ENCODE results near the gene FSTL4. TPM values are rescaled to one million over a fixed set of nuclear protein-coding genes. Genes with fewer than 3 reads are reported as not detected.

FSTL4 gene
- total and polyA plus RNA-seq, 2 donors (not counting 1 experiment from before 2014, with no cell fraction given) = 0.31 to 6.7 TPM

GRCh38 chr5:133531594-133531993 is 80.7 kb downstream of the FSTL4 start:
- Histone ChIP-seq H3K4me3 (ENCODE audit: control extremely low read depth in 1 of 5, extremely low read depth in 1 of 5, insufficient read depth in 1 of 5, low read depth in 2 of 5, low read length in 4 of 5) (no peak overlapping the region), H2AFZ (ENCODE audit: insufficient read depth, low read depth, low read length, poor library complexity, severe bottlenecking) (no peak overlapping the region), H3K27ac (ENCODE audit: low read length in 2 of 2) (no peak overlapping the region), H3K79me2 (ENCODE audit: control insufficient read depth, insufficient read depth, low read length) (no peaks in the 10 kb centered on the region), H3K27me3 (replicated peaks in 1 of 4; ENCODE audit: control extremely low read depth in 1 of 4, control insufficient read depth in 3 of 4, insufficient read depth in 4 of 4, low read length in 3 of 4) (peaks cover 0 to 4% (median 1%) of the 10 kb centered on the region in 4 experiments), H4K20me1 (ENCODE audit: control insufficient read depth, insufficient read depth, low read length, poor library complexity, severe bottlenecking) (no peaks in the 10 kb centered on the region), H3K36me3 (replicated peaks in 1 of 2; ENCODE audit: control extremely low read depth in 1 of 2, control insufficient read depth in 1 of 2, extremely low read depth in 1 of 2, insufficient read depth in 2 of 2, low read length in 1 of 2) (no peaks in the 10 kb centered on the region), H3K9me3 (ENCODE audit: control extremely low read depth in 1 of 3, control insufficient read depth in 2 of 3, insufficient read depth in 1 of 3, low read length in 2 of 3) (no peaks in the 10 kb centered on the region), H3K4me2 (replicated peaks; ENCODE audit: low read depth, low read length, poor library complexity, severe bottlenecking) (no peak overlapping the region), H3K4me1 (ENCODE audit: control insufficient read depth in 2 of 2, insufficient read depth in 2 of 2, low read length in 2 of 2) (no peaks in the 10 kb centered on the region), H3K9ac (ENCODE audit: low read length) (no peak overlapping the region)
- no peaks in the 10 kb centered on the region for H3K4me1 Mint-ChIP-seq
- WGBS (ENCODE audit: insufficient coverage) = 92% methylated on average over 3 of the region's 4 CpGs
- H3K4me3 Mint-ChIP-seq = no peak overlapping the region
- TF ChIP-seq EZH2 (IDR thresholded peaks at IDR 0.05; ENCODE audit: borderline replicate concordance, insufficient read depth, low read depth, low read length, poor library complexity, severe bottlenecking) = no peak
- TF ChIP-seq CTCF (IDR thresholded peaks at IDR 0.05) = no peak
- no peak overlapping the region for H3K27ac Mint-ChIP-seq
- CTCF ChIA-PET = no interaction called here
- intact Hi-C loops (cut with micrococcal nuclease) = no loop called here
- ATAC-seq (ENCODE audit: low read depth) = no peak
- DNase-seq = no peak
- H3K27me3 Mint-ChIP-seq = peaks cover 5% of the 10 kb centered on the region
- no peaks in the 10 kb centered on the region for H3K9me3 Mint-ChIP-seq (ENCODE audit: insufficient read depth)
- POLR2A ChIA-PET = no interaction called here

- Histone ChIP-seq H3K36me3 (replicated peaks in 1 of 2; ENCODE audit: control extremely low read depth in 1 of 2, control insufficient read depth in 1 of 2, extremely low read depth in 1 of 2, insufficient read depth in 2 of 2, low read length in 1 of 2) (no peaks in the 10 kb centered on the region), H3K4me1 (ENCODE audit: control insufficient read depth in 2 of 2, insufficient read depth in 2 of 2, low read length in 2 of 2) (no peaks in the 10 kb centered on the region), H4K20me1 (ENCODE audit: control insufficient read depth, insufficient read depth, low read length, poor library complexity, severe bottlenecking) (no peaks in the 10 kb centered on the region), H3K4me3 (ENCODE audit: control extremely low read depth in 1 of 5, extremely low read depth in 1 of 5, insufficient read depth in 1 of 5, low read depth in 2 of 5, low read length in 4 of 5) (no peak overlapping the region), H3K9me3 (ENCODE audit: control extremely low read depth in 1 of 3, control insufficient read depth in 2 of 3, insufficient read depth in 1 of 3, low read length in 2 of 3) (no peaks in the 10 kb centered on the region), H3K27me3 (replicated peaks in 1 of 4; ENCODE audit: control extremely low read depth in 1 of 4, control insufficient read depth in 3 of 4, insufficient read depth in 4 of 4, low read length in 3 of 4) (peaks cover 0 to 4% (median 1%) of the 10 kb centered on the region in 4 experiments), H3K79me2 (ENCODE audit: control insufficient read depth, insufficient read depth, low read length) (no peaks in the 10 kb centered on the region), H3K4me2 (replicated peaks; ENCODE audit: low read depth, low read length, poor library complexity, severe bottlenecking) (no peak overlapping the region), H2AFZ (ENCODE audit: insufficient read depth, low read depth, low read length, poor library complexity, severe bottlenecking) (no peak overlapping the region), H3K9ac (ENCODE audit: low read length) (no peak overlapping the region), H3K27ac (ENCODE audit: low read length in 2 of 2) (no peak overlapping the region)
- Mint-ChIP-seq H3K4me1 (no peaks in the 10 kb centered on the region), H3K27me3 (peaks cover 5% of the 10 kb centered on the region), H3K9me3 (ENCODE audit: insufficient read depth) (no peaks in the 10 kb centered on the region), H3K27ac (no peak overlapping the region), H3K4me3 (no peak overlapping the region)
- 75% methylated on average over 2 of the region's 4 CpGs for WGBS (ENCODE audit: insufficient coverage)
- ChIA-PET POLR2A (no interaction called here), CTCF (no interaction called here)
- TF ChIP-seq CTCF (IDR thresholded peaks at IDR 0.05) (no peak), EZH2 (IDR thresholded peaks at IDR 0.05; ENCODE audit: borderline replicate concordance, insufficient read depth, low read depth, low read length, poor library complexity, severe bottlenecking) (no peak)
- no peak for ATAC-seq (ENCODE audit: low read depth)
- intact Hi-C loops (cut with micrococcal nuclease) = no loop called here
- DNase-seq = no peak
Observed at GRCh38 chr5:133531178-133531577, 81.2 kb downstream of the FSTL4 start.

Data from B cell (primary cell).